HCT116 (cell line): ENCODE measurements around the gene LIN9. TPM values are rescaled to one million over a fixed set of nuclear protein-coding genes. Genes with fewer than 3 reads are reported as not detected.

ENCODE experiments used
- ATAC-seq: fragments of 200-7000 bp; cut with Tn5 transposase; 2 replicates; pipeline ENCODE4 v1.9.1; 2020; ENCODE audit warnings: mild to moderate bottlenecking, moderate library complexity
- BruUV-seq: library from RNA; stranded (reverse); fragments of 400-500 nt; replicated peaks from 2 replicates; lab custom pipeline; 2021; lab: Mats Ljungman, UMichigan
- CTCF ChIA-PET: fragments of 300-600 bp; sonication (Branson Sonifier 250); formaldehyde crosslinking; loops from one replicate; lab custom pipeline; 2021; ENCODE audit warnings: antibody characterized with exemption; lab: Charles Lee
- POLR2A ChIA-PET: fragments of 300-600, 350-600 bp; sonication (Branson Sonifier 250); formaldehyde crosslinking; loops from one replicate; lab custom pipeline; 2021; ENCODE audit warnings: antibody characterized with exemption; lab: Charles Lee
- RAD21 ChIA-PET, 2 experiments: fragments of 300-600 bp; sonication (Branson Sonifier 250); formaldehyde crosslinking; loops; one replicate each; lab custom pipeline; 2023; ENCODE audit warnings: low total read pairs in 2 of 2; ENCODE audit not compliant: uncharacterized antibody in 2 of 2, unreplicated experiment in 2 of 2, low non-redundant PET in 1 of 2; lab: Charles Lee
- DNase-seq: peaks from one replicate; pipeline ENCODE4 v3.0.0-alpha.2; 2010; ENCODE audit warnings: low read depth, low spot score
- H2AFZ ChIP-seq: fragments of 200-600 bp; shearing (Covaris generic), sonication (generic); 2 replicates; pipeline ENCODE4 v1.6.1; 2017; ENCODE audit warnings: low read depth, mixed run types, mixed read lengths, antibody characterized with exemption, low read length; ENCODE audit not compliant: poor library complexity, severe bottlenecking
- H3K27ac ChIP-seq: 2 replicates; pipeline ENCODE4 v1.5.1; 2012; ENCODE audit warnings: low read depth, low read length
- H3K27me3 ChIP-seq: fragments of 200-600 bp; sonication (generic); 2 replicates; pipeline ENCODE4 v1.6.1; 2016; ENCODE audit warnings: mixed run types, low read length, mixed read lengths; ENCODE audit not compliant: insufficient read depth
- H3K36me3 ChIP-seq, 2 experiments: fragments of 200-500 bp in 1 of 2; fragments of 200-600 bp in 1 of 2; sonication (Bioruptor generic) in 1 of 2; sonication (generic) in 1 of 2; 2 replicates each; pipeline versions ENCODE4 v1.5.1 to v1.6.1; 2014 to 2016; ENCODE audit warnings: low read length in 2 of 2, inconsistent platforms in 1 of 2, mixed read lengths in 1 of 2, mixed run types in 1 of 2; ENCODE audit not compliant: insufficient read depth in 2 of 2, control insufficient read depth in 1 of 2
- H3K4me1 ChIP-seq, 2 experiments: fragments of 200-600 bp in 1 of 2; sonication (generic) in 1 of 2; 2 replicates each; pipeline versions ENCODE4 v1.5.1 to v1.6.1; 2012 to 2017; ENCODE audit warnings: low read length in 2 of 2, inconsistent platforms in 1 of 2, mild to moderate bottlenecking in 1 of 2, mixed read lengths in 1 of 2, mixed run types in 1 of 2, moderate library complexity in 1 of 2; ENCODE audit not compliant: insufficient read depth in 2 of 2, control insufficient read depth in 1 of 2
- H3K4me2 ChIP-seq: fragments of 200-600 bp; sonication (generic); 2 replicates; pipeline ENCODE4 v1.6.1; 2017; ENCODE audit warnings: mixed run types, low read length, mixed read lengths
- H3K4me3 ChIP-seq, 2 experiments: fragments of 200-600 bp in 1 of 2; sonication (generic) in 1 of 2; replicated peaks in 1 of 2; 2 replicates each; pipeline ENCODE4 v1.5.1; 2011 to 2016; ENCODE audit warnings: low read length in 2 of 2, control low read depth in 1 of 2, low read depth in 1 of 2, mild to moderate bottlenecking in 1 of 2, mixed read lengths in 1 of 2, mixed run types in 1 of 2
- H3K79me2 ChIP-seq: fragments of 200-600 bp; sonication (generic); 2 replicates; pipeline ENCODE4 v1.6.1; 2017; ENCODE audit warnings: mild to moderate bottlenecking, mixed run types, low read length, moderate library complexity, mixed read lengths; ENCODE audit not compliant: insufficient read depth
- H3K9ac ChIP-seq: fragments of 200-600 bp; sonication (generic); 2 replicates; pipeline ENCODE4 v1.6.1; 2016; ENCODE audit warnings: low read length, mixed read lengths
- H3K9me2 ChIP-seq: fragments of 200-600 bp; sonication (generic), shearing (Covaris generic); 2 replicates; pipeline ENCODE4 v1.6.1; 2017; ENCODE audit warnings: mixed run types, mild to moderate bottlenecking, moderate library complexity; ENCODE audit not compliant: insufficient read depth
- H3K9me3 ChIP-seq, 2 experiments: fragments of 200-500 bp in 1 of 2; fragments of 200-600 bp in 1 of 2; sonication (Bioruptor generic) in 1 of 2; sonication (generic) in 1 of 2; 2 replicates each; pipeline ENCODE4 v1.6.1; 2014 to 2017; ENCODE audit warnings: low read length in 2 of 2, mixed read lengths in 2 of 2, inconsistent platforms in 1 of 2, low read depth in 1 of 2, mild to moderate bottlenecking in 1 of 2, mixed run types in 1 of 2, moderate library complexity in 1 of 2; ENCODE audit not compliant: control insufficient read depth in 1 of 2, insufficient read depth in 1 of 2
- H4K20me1 ChIP-seq: fragments of 200-600 bp; sonication (generic), shearing (Covaris generic); 2 replicates; pipeline ENCODE4 v1.6.1; 2017; ENCODE audit warnings: mixed run types, mild to moderate bottlenecking, moderate library complexity; ENCODE audit not compliant: insufficient read depth
- CBX3 ChIP-seq: IDR thresholded peaks from 2 replicates; pipeline ENCODE4 v1.6.1; 2012; ENCODE audit warnings: low read depth
- CEBPB ChIP-seq: IDR thresholded peaks from 2 replicates; pipeline ENCODE4 v1.6.1; 2012; ENCODE audit warnings: low read depth
- EGR1 ChIP-seq: IDR thresholded peaks from 2 replicates; pipeline ENCODE4 v1.6.1; 2012; ENCODE audit warnings: low read depth
- ELF1 ChIP-seq: IDR thresholded peaks from 2 replicates; pipeline ENCODE4 v1.6.1; 2012; ENCODE audit warnings: low read depth, borderline replicate concordance
- EZH2 ChIP-seq: fragments of 200-600 bp; sonication (generic); IDR thresholded peaks from 2 replicates; pipeline ENCODE4 v1.6.1; 2017; ENCODE audit warnings: antibody characterized with exemption, mixed run types
- EZH2phosphoT487 ChIP-seq: fragments of 200-600 bp; IDR thresholded peaks from 2 replicates; pipeline ENCODE4 v1.6.1; 2018; ENCODE audit warnings: antibody characterized with exemption, borderline replicate concordance
- FOSL1 ChIP-seq: IDR thresholded peaks from 2 replicates; pipeline ENCODE4 v1.6.1; 2012; ENCODE audit warnings: low read depth
- JUND ChIP-seq: IDR thresholded peaks from 2 replicates; pipeline ENCODE4 v1.6.1; 2012
- MAX ChIP-seq: IDR thresholded peaks from 2 replicates; pipeline ENCODE4 v1.6.1; 2012
- POLR2A ChIP-seq: IDR thresholded peaks from 2 replicates; pipeline ENCODE4 v1.7.0; 2011; ENCODE audit warnings: borderline replicate concordance; ENCODE audit not compliant: insufficient read depth, insufficient read length; ENCODE audit errors: extremely low read depth
- POLR2AphosphoS5 ChIP-seq: IDR thresholded peaks from 2 replicates; pipeline ENCODE4 v1.6.1; 2011; ENCODE audit warnings: mild to moderate bottlenecking, low read depth, low read length, moderate library complexity
- RAD21 ChIP-seq: IDR thresholded peaks from 2 replicates; pipeline ENCODE4 v1.6.1; 2012; ENCODE audit warnings: low read depth, mild to moderate bottlenecking
- SIN3A ChIP-seq: IDR thresholded peaks from 2 replicates; pipeline ENCODE4 v1.6.1; 2012; ENCODE audit warnings: low read depth
- SP1 ChIP-seq: IDR thresholded peaks from 2 replicates; pipeline ENCODE4 v1.6.1; 2012; ENCODE audit warnings: low read depth
- SRF ChIP-seq: IDR thresholded peaks from 2 replicates; pipeline ENCODE4 v1.6.1; 2012; ENCODE audit warnings: low read depth
- TCF7L2 ChIP-seq: IDR thresholded peaks from 2 replicates; pipeline ENCODE4 v1.7.0; 2011; ENCODE audit warnings: borderline replicate concordance, inconsistent platforms; ENCODE audit not compliant: insufficient read depth, insufficient read length; ENCODE audit errors: extremely low read depth
- YY1 ChIP-seq: IDR thresholded peaks from 2 replicates; pipeline ENCODE4 v1.6.1; 2011; ENCODE audit warnings: low read length, low read depth, moderate library complexity, mild to moderate bottlenecking; ENCODE audit not compliant: insufficient replicate concordance; ENCODE audit errors: extremely low read depth
- ZBTB33 ChIP-seq: IDR thresholded peaks from 2 replicates; pipeline ENCODE4 v1.6.1; 2011; ENCODE audit warnings: mild to moderate bottlenecking, low read length, moderate library complexity; ENCODE audit not compliant: insufficient replicate concordance; ENCODE audit errors: extremely low read depth
- ZNF274 ChIP-seq: fragments of 200-500 bp; sonication (Bioruptor generic); IDR thresholded peaks from 2 replicates; pipeline ENCODE4 v1.6.1; 2014; ENCODE audit warnings: mild to moderate bottlenecking, low read depth, low read length, inconsistent platforms
- intact Hi-C: fragments of 100-400 bp; cut with micrococcal nuclease; formaldehyde crosslinking; loops from 2 replicates; pipeline ENCODE4 v1.10.0; 2022
- total RNA-seq: library from RNA; stranded (reverse); gene quantifications from one replicate; pipeline ENCODE4 v1.2.1, GENCODE V29; 2021; ENCODE audit not compliant: unreplicated experiment
- TF ChIP-seq, protein P1 (sequence below): IDR thresholded peaks from 2 replicates; pipeline ENCODE4 v1.6.1; 2012

The LIN9 gene
- total RNA-seq, 1 experiment from 2014 or later: 9.3 TPM

GRCh38 chr1:226212545-226212944 is 96.4 kb downstream of the LIN9 start (continued):
- TF ChIP-seq SP1 (no peak), ELF1 (no peak), MAX (no peak), POLR2A (no peak)
- TF ChIP-seq, all 23 proteins: peak for 0

DNA sequence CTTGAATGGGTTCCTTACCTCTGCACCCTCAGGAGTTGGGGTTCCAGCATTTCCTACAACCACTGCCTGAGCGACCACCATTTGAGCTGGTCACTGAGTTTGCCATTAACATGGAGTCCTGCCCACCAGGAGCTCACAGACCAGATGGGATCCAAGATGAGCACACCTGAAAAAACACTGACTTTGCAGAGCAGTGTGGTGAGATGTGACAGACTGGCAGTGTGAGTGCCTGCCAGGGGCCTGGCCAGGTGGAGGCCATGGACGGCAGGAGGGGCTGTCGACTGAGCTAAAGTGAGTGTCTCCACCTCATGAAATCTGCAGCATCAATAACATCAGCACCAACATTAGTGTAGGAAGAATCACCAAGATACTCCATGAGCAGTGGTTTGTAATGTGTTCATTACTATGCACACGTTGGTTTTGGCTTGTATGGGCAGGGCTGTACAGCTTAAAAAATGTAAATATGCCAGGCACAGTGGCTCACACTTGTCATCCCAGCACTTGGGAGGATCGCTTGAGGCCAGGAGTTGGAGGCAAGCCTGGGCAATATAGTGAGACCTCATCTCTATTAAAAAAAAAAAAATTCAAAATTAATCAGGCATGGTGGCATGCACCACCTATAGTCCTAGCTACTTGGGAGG is 97.7 kb downstream of the LIN9 start:
- ATAC-seq: no peak
- Histone ChIP-seq H3K36me3 (no peaks in the 10 kb centered on the region), H3K79me2 (no peaks in the 10 kb centered on the region), H3K4me2 (no peak overlapping the region), H3K9ac (no peak overlapping the region), H3K9me3 (no peaks in the 10 kb centered on the region), H3K9me2 (no peaks in the 10 kb centered on the region), H2AFZ (no peak overlapping the region), H3K27me3 (no peaks in the 10 kb centered on the region), H3K4me3 (no peak overlapping the region), H3K4me1 (no peaks in the 10 kb centered on the region), H4K20me1 (no peaks in the 10 kb centered on the region), H3K27ac (no peak overlapping the region)
- POLR2A ChIA-PET: no interaction called here
- intact Hi-C loops: no loop called here
- CTCF ChIA-PET: no interaction called here
- no TSS peak for BruUV-seq
- TF ChIP-seq FOSL1 (no peak), ZBTB33 (no peak), SIN3A (no peak), CBX3 (no peak), MAX (no peak), EZH2 (no peak), POLR2AphosphoS5 (no peak), EZH2phosphoT487 (no peak), CEBPB (no peak), JUND (no peak), TCF7L2 (no peak), EGR1 (no peak), SP1 (no peak), YY1 (no peak), POLR2A (no peak), SRF (no peak), RAD21 (no peak), ZNF274 (no peak)
- TF ChIP-seq, protein P1, sequence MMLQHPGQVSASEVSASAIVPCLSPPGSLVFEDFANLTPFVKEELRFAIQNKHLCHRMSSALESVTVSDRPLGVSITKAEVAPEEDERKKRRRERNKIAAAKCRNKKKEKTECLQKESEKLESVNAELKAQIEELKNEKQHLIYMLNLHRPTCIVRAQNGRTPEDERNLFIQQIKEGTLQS: no peak
- TF ChIP-seq, all 23 proteins: peak for 0
- RAD21 ChIA-PET: no interaction called here
- DNase-seq: no peak
